GM19043 (cell line): ENCODE measurements around the gene DAP3.
"Not testable (repeated sequence)": the region's sequence is repeated elsewhere in the genome, so short reads cannot be mapped to it uniquely, and the experiment has no call there.

ENCODE experiments used
- ATAC-seq: cut with Tn5 transposase; IDR thresholded peaks from one replicate; pipeline ENCODE4 v1.9.1; 2021; ENCODE audit warnings: low read depth; ENCODE audit not compliant: unreplicated experiment

DAP3 gene

DNA sequence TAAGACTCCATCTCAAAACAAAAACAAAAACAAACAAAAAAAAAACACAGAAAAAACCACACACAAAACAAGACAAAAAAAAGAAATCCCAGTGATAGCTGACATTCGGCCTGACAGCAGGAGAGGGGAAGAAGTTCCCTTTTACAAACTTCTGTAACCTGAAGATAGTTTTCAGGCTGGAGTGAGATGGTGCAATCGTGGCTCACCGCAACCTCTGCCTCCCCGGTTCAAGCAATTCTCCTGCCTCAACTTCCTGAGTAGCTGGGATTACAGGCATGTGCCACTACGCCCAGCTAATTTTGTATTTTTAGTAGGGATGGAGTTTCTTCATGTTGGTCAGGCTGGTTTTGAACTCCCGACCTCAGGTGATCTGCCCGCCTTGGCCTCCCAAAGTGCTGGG is 75.1 kb downstream of the DAP3 start:
- not testable (repeated sequence) for ATAC-seq

DNA sequence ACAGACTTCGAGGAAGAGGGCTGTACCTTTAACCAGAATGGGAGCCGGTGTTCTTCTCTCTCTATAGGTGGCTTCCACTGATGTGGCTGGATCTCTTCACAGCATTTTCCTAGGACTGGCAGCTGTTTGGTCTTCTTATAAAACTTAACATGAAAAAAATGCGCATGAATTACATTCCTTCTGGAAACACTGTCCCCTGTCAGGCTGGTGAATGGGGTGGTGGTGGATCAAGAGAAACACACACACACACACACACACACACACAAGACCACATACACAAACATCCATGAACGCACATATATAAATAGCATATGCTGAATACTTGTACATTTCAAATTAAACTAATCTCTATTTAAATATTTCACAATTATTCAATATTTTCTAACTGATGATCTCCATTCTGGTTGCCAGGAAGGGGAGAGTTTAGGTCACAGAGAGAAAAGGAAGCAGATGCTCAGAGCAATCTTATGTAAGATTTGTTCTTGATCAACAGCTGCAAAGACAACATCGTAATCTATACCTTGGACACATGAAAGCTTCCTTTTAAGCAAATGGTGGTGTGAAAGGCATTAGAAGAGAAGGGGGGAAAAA is 78.6 kb downstream of the DAP3 start:
- not testable (repeated sequence) for ATAC-seq

GRCh38 chr1:155769257-155769656 is 80.4 kb downstream of the DAP3 start:
- ATAC-seq, result no peak

GRCh38 chr1:155773221-155773620 is 84.3 kb downstream of the DAP3 start:
- no peak for ATAC-seq

GRCh38 chr1:155776414-155776813 is 87.5 kb downstream of the DAP3 start:
- ATAC-seq, result no peak

- no peak for ATAC-seq
These were observed 88.7 kb downstream of the DAP3 start for GRCh38 chr1:155777582-155777981.
